Right lobe of liver (tissue), 6 donors: ENCODE measurements around the gene SPACA4. TPM values are rescaled to one million over a fixed set of nuclear protein-coding genes. Genes with fewer than 3 reads are reported as not detected.
A peak's percentile ranks its signal among the peaks of the same experiment; 100 is the strongest.

Source experiments
- ATAC-seq, 4 donors: fragments of 200-7000 bp; cut with Tn5 transposase; one replicate each; pipeline ENCODE4 v1.9.1; 2020; ENCODE audit warnings: mild to moderate bottlenecking in 4 of 4, moderate library complexity in 4 of 4
- DNase-seq, 3 donors: peaks; one replicate each; pipeline ENCODE4 v3.0.0-alpha.2; 2020
- H3K27ac ChIP-seq, 3 donors: fragments of 200-600 bp; one replicate each; pipeline ENCODE4 v1.8.0; 2022
- H3K27me3 ChIP-seq, 2 donors: fragments of 200-600 bp; one replicate each; pipeline ENCODE4 v1.8.0; 2022
- H3K36me3 ChIP-seq, 4 donors: fragments of 200-600 bp; sonication (generic) in 1 of 4; one replicate each; pipeline versions ENCODE4 v1.5.1 to v1.8.0; 2017 to 2022; ENCODE audit warnings: control low read depth in 1 of 4
- H3K4me1 ChIP-seq, 4 donors: fragments of 200-600 bp; sonication (generic) in 1 of 4; one replicate each; pipeline versions ENCODE4 v1.5.1 to v1.8.0; 2017 to 2022; ENCODE audit warnings: control low read depth in 1 of 4
- H3K4me3 ChIP-seq, 3 donors: fragments of 200-600 bp; one replicate each; pipeline ENCODE4 v1.8.0; 2022
- H3K9me3 ChIP-seq, 4 donors: fragments of 200-600 bp; sonication (generic) in 1 of 4; one replicate each; pipeline versions ENCODE4 v1.5.1 to v1.8.0; 2017 to 2022; ENCODE audit warnings: control low read depth in 1 of 4
- CTCF ChIP-seq, 4 donors: fragments of 200-600 bp in 3 of 4; fragments of 450-650 bp in 1 of 4; IDR thresholded peaks; one replicate each; pipeline versions ENCODE4 v1.5.1 to v1.8.0; 2016 to 2022; ENCODE audit warnings: antibody characterized with exemption in 4 of 4, mild to moderate bottlenecking in 2 of 4
- POLR2A ChIP-seq: fragments of 450-650 bp; IDR thresholded peaks from one replicate; pipeline ENCODE4 v1.6.1; 2017; ENCODE audit warnings: antibody characterized with exemption, mild to moderate bottlenecking
- WGBS: methylation state at CpG from one replicate; pipeline ENCODE4 v1.1.6; 2018; ENCODE audit warnings: low coverage, low lambda C conversion rate; ENCODE audit not compliant: insufficient coverage; ENCODE audit errors: missing lambda C conversion rate; 5-methylcytosine and 5-hydroxymethylcytosine counted together
- intact Hi-C, 2 donors: fragments of 100-400 bp; cut with DNase I; formaldehyde crosslinking; loops; one replicate each; pipeline versions ENCODE4 v1.11.2 to v1.14.1; 2022
- total RNA-seq, 6 experiments: library from RNA; depleted of rRNA in 2 of 6; stranded (reverse); fragments of >200 nt in 2 of 6; fragmentation: NEBNext Ultra II Directional in 3 of 6; extraction: Animal tissue kit (Norgen Biotek cat#: 25700) in 3 of 6; gene quantifications; one replicate each; pipeline versions ENCODE4 v1.1.0 to v1.2.4, GENCODE V29; 2016 to 2023
- donor health status: DM: no; HTN: yes; CAD: no.
- donor health status: DM: no; HTN: no; CAD: no.
- donor health status: DM: no; HTN: no; CAD: no.
- donor health status: DM: no; HTN: yes; CAD: no.
- donor health status: DM: no; HTN: yes; CAD: no.

The SPACA4 gene
- total RNA-seq, 6 experiments from 2014 or later, result not detected

DNA sequence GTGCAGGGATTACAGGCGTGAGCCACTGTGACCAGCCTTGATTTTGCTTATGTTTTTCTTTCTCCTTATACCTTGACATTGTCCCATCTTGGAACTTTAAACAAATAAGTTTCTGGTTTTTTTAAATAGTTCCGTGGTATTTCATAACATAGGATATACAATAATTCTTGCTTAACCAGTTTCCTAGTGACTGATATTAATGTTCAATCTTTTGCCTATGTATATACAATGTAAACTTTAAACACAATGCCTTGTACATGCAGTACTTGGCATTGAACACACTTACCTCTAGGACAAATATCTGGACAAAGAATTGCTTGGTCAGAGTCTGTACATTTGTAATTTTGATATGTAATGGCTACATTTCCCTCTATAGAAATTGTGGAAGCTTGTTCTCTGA lies 24.4 kb upstream of the SPACA4 start:
- Histone ChIP-seq H3K9me3 (no peaks in the 10 kb centered on the region), H3K27me3 (no peaks in the 10 kb centered on the region), H3K36me3 (no peaks in the 10 kb centered on the region), H3K4me1 (peaks cover 0 to 5% (median 0%) of the 10 kb centered on the region in 4 donors), H3K27ac (no peak overlapping the region), H3K4me3 (no peak overlapping the region)
- TF ChIP-seq CTCF (IDR thresholded peaks at IDR 0.05) (no peak), POLR2A (no peak)
- intact Hi-C loops, result no loop called here
- WGBS, result 42% methylated on average over 2 of the region's 2 CpGs
- DNase-seq (no peak), ATAC-seq (no peak)

DNA sequence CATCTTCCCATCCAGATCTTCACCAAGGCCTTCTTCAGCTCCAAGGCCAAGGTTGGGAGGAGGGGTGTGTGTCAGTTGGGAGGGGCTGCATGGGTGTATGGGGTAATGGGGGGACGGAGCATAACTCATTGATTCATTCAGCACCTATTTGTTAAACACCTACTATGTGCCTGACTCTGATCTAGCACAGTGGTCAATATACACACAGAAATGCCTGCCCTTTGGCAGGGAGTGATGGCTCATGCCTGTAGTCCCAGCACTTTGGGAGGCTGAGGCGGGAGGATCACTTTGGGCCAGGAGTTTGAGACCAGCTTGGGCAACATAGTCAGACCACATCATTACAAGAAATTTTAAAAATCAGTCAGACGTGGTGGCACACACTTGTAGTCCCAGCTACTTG lies 19.2 kb upstream of the SPACA4 start:
- 100% methylated on average over 2 of the region's 3 CpGs for WGBS
- ATAC-seq (no peak), DNase-seq (no peak)

GRCh38 chr19:48588670-48589401 lies 17.7 kb upstream of the SPACA4 start:
- WGBS, result 2% methylated on average over 27 of the region's 36 CpGs
- peak; percentile 89 to 92 (median 90) for DNase-seq
- no peaks in the 10 kb centered on the region for H3K9me3 ChIP-seq
- intact Hi-C loops, result no loop called here
- no peaks in the 10 kb centered on the region for H3K27me3 ChIP-seq
- peak; percentile 86 to 94 (median 92) for TF ChIP-seq CTCF (IDR thresholded peaks at IDR 0.05)
- no peak for TF ChIP-seq POLR2A
- peak overlapping the region in 1 of 3 donors; percentile 29 for H3K4me3 ChIP-seq
- ATAC-seq, result peak; percentile 78 to 84 (median 82)
- peaks cover 0 to 3% (median 0%) of the 10 kb centered on the region in 4 donors for H3K4me1 ChIP-seq
- H3K36me3 ChIP-seq, result no peaks in the 10 kb centered on the region
- H3K27ac ChIP-seq, result no peak overlapping the region

More for the DNA sequence above, 19.2 kb upstream of the SPACA4 start:
- Histone ChIP-seq H3K4me1 (peaks cover 0 to 5% (median 0%) of the 10 kb centered on the region in 4 donors), H3K4me3 (no peak overlapping the region), H3K27me3 (no peaks in the 10 kb centered on the region), H3K9me3 (no peaks in the 10 kb centered on the region), H3K27ac (no peak overlapping the region), H3K36me3 (no peaks in the 10 kb centered on the region)
- no peak for TF ChIP-seq CTCF (IDR thresholded peaks at IDR 0.05)
- no peak for TF ChIP-seq POLR2A
- intact Hi-C loops, result no loop called here

GRCh38 chr19:48591021-48591420 lies 15.5 kb upstream of the SPACA4 start:
- Histone ChIP-seq H3K27me3 (no peaks in the 10 kb centered on the region), H3K36me3 (no peaks in the 10 kb centered on the region), H3K4me1 (no peaks in the 10 kb centered on the region), H3K27ac (no peak overlapping the region), H3K4me3 (no peak overlapping the region), H3K9me3 (no peaks in the 10 kb centered on the region)
- DNase-seq (no peak), ATAC-seq (no peak)
- WGBS, result 74% methylated on average over 5 of the region's 5 CpGs
- intact Hi-C loops, result loop anchor here in 1 of 2 donors (10.0 kb wide), 1 partner anchor 96 kb away; no protein-coding TSS in a partner anchor
- TF ChIP-seq CTCF (IDR thresholded peaks at IDR 0.05), result no peak
- no peak for TF ChIP-seq POLR2A
